AG09319 (cell line): ENCODE measurements around the gene ASB15.
A peak's percentile ranks its signal among the peaks of the same experiment; 100 is the strongest.
"Not testable (repeated sequence)": the region's sequence is repeated elsewhere in the genome, so short reads cannot be mapped to it uniquely, and the experiment has no call there.

Experiments
- DNase-seq: peaks from one replicate; pipeline ENCODE4 v3.0.0-alpha.2; 2010; ENCODE audit warnings: low read depth; ENCODE audit errors: extremely low read depth
- TF ChIP-seq, protein P1 (sequence below): IDR thresholded peaks from 2 replicates; pipeline ENCODE4 v1.5.1; 2011; ENCODE audit warnings: low read depth, mild to moderate bottlenecking, inconsistent platforms, low read length, moderate library complexity

ASB15 gene

DNA sequence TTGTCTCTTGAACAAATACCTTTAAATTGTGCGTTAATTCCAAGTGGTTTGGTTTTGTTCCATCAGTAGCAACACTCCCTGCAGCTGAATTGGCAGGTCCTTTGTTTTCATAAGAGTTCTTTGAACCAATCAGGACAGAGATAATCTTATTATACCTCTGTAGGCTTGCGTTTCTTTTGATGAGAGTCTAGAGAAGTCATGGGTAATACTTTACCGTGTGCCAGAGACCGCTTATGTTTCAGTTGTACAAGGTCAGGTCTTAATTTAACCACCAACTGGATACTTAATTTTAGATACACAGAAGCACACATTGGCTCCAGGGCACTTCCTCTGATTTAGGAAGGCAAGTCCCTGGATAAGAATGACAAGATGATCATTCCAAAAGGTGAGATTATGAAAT, at the start of gene ASB15:
Gene ASB15, plus strand, starts transcription at position 292 of the 400 bp plus-strand sequence. CDS start 12,682 bp downstream, outside the sequence.
- no peak for DNase-seq
- TF ChIP-seq, protein P1, sequence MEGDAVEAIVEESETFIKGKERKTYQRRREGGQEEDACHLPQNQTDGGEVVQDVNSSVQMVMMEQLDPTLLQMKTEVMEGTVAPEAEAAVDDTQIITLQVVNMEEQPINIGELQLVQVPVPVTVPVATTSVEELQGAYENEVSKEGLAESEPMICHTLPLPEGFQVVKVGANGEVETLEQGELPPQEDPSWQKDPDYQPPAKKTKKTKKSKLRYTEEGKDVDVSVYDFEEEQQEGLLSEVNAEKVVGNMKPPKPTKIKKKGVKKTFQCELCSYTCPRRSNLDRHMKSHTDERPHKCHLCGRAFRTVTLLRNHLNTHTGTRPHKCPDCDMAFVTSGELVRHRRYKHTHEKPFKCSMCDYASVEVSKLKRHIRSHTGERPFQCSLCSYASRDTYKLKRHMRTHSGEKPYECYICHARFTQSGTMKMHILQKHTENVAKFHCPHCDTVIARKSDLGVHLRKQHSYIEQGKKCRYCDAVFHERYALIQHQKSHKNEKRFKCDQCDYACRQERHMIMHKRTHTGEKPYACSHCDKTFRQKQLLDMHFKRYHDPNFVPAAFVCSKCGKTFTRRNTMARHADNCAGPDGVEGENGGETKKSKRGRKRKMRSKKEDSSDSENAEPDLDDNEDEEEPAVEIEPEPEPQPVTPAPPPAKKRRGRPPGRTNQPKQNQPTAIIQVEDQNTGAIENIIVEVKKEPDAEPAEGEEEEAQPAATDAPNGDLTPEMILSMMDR: no peak

DNA sequence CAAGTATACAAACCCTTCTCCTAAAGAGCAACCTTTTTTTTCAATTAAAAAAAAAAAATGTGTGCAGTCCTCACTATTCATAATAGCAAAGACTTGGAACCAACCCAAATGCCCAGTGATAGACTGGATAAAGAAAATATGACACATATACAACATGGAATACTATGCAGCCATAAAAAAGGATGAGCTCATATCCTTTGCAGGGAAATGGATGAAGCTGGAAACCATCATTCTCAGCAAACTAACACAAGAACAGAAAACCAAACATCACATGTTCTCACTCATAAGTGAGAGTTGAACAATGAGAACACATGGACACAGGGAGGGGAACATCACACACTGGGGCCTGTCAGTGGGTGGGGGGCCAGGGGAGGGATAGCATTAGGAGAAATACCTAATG, 49.5 kb upstream of the ASB15 start:
- DNase-seq: not testable (repeated sequence)

DNA sequence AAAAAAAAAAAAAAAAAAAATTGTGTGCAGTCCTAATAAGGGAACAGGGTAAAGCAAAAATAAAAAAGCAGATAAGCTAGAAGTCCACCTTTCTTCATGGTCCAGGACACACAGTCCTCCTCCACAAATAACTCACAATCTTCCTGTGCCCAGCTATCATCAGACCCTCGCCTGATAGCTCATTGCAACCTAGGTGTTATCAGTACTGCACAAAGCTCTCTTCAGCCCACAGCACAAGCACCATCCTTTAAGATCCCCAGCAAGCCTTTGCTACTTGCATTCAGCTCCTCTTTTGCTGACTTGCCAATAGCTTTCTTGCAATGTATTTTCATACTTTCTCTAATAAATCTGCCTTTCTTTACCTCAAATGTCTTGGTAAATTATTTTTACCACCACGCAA, 49.0 kb upstream of the ASB15 start:
- DNase-seq: no peak
- TF ChIP-seq, protein P1: no peak

DNA sequence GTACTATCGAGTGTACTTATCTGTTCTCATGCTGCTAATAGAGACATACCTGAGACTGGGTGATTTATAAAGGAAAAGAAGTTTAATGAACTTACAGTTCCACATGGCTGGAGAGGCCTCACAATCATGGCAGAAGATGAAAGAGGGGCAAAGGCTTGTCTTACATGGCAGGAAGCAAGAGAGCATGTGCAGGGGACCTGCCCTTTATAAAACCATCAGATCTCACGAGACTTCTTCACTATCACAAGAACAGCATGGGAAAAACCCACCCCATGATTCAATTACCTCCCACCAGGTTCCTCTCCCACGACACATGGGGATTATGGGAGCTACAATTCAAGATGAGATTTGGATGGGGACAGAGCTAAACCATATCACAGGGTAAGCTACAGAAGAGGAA, 48.5 kb upstream of the ASB15 start:
- no peak for DNase-seq
- TF ChIP-seq, protein P1: no peak

DNA sequence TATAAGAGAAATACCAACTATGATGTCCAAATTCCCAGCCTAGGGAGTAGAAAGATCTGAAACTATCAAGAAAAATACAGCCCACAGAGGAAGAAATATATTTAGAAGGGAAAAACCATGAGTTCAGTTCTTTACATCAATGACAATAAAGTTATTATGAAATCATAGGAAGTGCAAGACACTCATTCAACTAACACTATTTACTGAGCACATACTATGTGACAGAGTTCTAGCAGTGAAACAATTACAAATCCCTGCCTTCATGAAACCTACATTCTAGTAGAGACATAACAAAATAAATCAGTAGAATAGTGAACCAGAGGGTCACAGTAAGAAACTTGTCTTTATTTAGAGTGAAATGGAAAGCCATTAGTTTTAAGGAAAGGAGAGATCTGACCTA, 46.1 kb upstream of the ASB15 start:
- TF ChIP-seq, protein P1: no peak
- DNase-seq: no peak

DNA sequence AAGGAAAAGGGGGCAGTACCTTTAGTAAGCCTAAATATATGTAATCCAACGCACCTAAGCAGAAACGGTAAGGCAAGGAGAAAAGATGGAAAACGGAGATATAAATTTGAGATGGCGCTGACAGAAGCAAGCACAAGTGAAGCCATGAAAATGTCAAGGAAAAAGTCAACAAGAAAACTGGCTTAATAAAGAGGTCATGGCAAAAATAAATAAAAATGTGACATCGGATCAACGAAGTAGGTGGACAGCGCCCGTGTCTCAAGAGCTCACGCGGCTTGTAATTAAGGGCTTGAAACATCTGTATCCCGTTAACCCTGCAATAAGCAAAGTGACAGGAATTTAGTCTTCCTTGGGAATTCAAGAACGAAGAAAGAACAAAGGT, 44.6 kb upstream of the ASB15 start:
- DNase-seq: no peak
- TF ChIP-seq, protein P1: no peak

DNA sequence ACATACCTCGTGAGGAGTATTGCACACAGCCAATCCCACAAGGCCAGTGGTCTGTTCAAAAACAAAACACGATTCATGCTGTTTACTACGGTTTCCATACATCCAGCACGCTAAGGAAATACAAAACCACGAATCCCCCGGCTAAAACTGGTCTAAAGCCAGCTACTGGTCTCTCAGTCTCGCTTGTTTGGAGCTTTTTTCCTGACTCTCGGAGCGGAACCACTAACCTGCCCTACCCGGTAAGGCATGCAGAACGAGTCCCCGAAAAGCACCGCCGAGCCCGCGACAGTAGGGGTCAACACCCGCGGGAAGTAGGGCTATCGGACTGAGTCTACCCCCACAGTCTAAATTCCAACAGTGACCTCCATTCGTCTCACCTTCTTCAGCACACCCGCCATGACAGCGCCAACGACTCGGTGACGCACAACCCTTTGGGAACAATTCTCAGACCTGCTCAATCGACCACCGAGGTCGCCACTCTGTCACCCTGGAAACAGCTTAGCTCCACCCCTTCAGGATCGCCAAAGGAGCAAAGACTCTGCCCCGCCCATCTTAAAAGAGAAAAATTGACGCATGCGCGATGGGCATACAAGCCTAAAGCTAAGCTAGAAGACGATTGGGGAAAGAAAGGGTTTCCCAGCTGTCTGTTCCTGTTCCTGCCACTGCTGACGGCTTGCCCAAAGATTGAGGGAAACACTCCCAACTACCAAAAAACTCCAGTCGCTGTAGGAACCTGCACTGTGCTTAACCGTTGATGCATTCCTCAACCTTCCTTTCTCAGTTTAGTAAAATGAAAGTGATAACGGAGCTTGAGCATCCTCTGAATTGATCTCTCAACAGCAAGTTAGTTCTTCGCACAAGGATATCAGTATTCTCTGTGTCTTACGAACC, 44.0 kb upstream of the ASB15 start, which contains the start of gene NDUFA5:
Gene NDUFA5, minus strand, starts transcription at position 421 of the 891 bp plus-strand sequence. Its CDS starts 23 bp downstream, at position 398.
- TF ChIP-seq, protein P1: no peak
- DNase-seq: peak; percentile 99

DNA sequence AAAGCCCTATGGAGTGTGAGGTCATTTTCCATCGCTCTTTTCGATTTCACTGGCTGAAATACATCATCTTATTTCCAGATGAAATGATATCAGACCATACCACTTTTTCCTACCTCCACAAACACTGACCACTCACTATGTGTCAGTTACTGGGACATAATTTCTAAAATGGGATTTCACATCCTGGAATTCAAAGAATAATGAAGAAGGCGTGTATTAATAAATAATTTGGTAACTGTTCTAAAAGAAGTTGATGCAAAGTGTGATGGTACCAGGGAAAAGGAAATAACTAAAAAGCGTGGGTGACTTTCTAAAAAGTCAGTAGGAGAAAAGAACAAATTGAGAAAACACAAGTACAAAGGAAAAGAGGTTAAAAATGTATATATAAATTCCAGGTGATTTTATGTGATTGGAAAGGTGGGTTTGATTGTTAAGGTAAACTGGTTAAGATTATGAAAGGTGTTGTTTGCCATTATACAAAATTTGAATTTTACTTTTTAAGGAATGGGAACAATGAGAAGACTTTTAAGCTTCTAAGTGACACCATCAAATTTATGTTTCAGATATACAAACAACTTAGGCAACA, 43.2 kb upstream of the ASB15 start:
- DNase-seq: no peak
- TF ChIP-seq, protein P1: no peak
